GM12878 (cell line): ENCODE measurements around the gene FAM171A1. TPM values are rescaled to one million over a fixed set of nuclear protein-coding genes. Genes with fewer than 3 reads are reported as not detected.

Source experiments
- ATAC-seq: fragments of 200-7000 bp; cut with Tn5 transposase; 3 replicates; pipeline ENCODE4 v1.9.1; 2020; ENCODE audit warnings: mild to moderate bottlenecking, moderate library complexity
- Bru-seq: library from RNA; stranded (reverse); fragments of 400-500 nt; gene quantifications from one replicate; lab custom pipeline; 2021; lab: Mats Ljungman, UMichigan
- BruChase-seq, 2 experiments: library from RNA; stranded (reverse); fragments of 400-500 nt; gene quantifications; one replicate each; lab custom pipeline; 2021; lab: Mats Ljungman, UMichigan
- BruUV-seq: library from RNA; stranded (reverse); fragments of 400-500 nt; replicated peaks from 2 replicates; lab custom pipeline; 2021; lab: Mats Ljungman, UMichigan
- CTCF ChIA-PET: fragments of 300-600 bp; sonication (Branson Sonifier 250); formaldehyde crosslinking; extraction: SDS; loops from one replicate; lab custom pipeline; 2021; ENCODE audit warnings: inconsistent platforms; lab: Yijun Ruan, JAX
- POLR2A ChIA-PET: fragments of 350-600 bp; formaldehyde crosslinking; extraction: SDS; loops from one replicate; lab custom pipeline; 2021; ENCODE audit warnings: inconsistent platforms; lab: Charles Lee
- RAD21 ChIA-PET: fragments of 300-600 bp; sonication (Branson Sonifier 250); formaldehyde crosslinking; loops from one replicate; lab custom pipeline; 2023; ENCODE audit warnings: antibody characterized with exemption; ENCODE audit not compliant: unreplicated experiment; lab: Charles Lee
- SMC1A ChIA-PET: fragments of 300-600 bp; sonication (Branson Sonifier 250); formaldehyde crosslinking; loops from one replicate; lab custom pipeline; 2023; ENCODE audit not compliant: unreplicated experiment, uncharacterized antibody; lab: Charles Lee
- DNase-seq: peaks from one replicate; pipeline ENCODE4 v3.0.0-alpha.2; 2011; ENCODE audit warnings: low read depth, low spot score
- FAIRE-seq: peaks from 3 replicates; lab custom pipeline; 2011; peaks lifted over from hg19 to GRCh38; lab: Jason Lieb, UNC
- H2AFZ ChIP-seq: 2 replicates; pipeline ENCODE4 v1.6.0; 2011; ENCODE audit warnings: low read depth, low read length, control low read depth; ENCODE audit not compliant: control insufficient read depth
- H3K27ac ChIP-seq: 2 replicates; pipeline ENCODE4 v1.5.1; 2011; ENCODE audit warnings: control low read depth; ENCODE audit not compliant: control insufficient read depth, insufficient read depth
- H3K27me3 ChIP-seq, 2 experiments: replicated peaks in 1 of 2; 2 replicates each; pipeline versions ENCODE4 v1.6.0 to v1.6.1; 2011; ENCODE audit warnings: low read length in 1 of 2; ENCODE audit not compliant: control insufficient read depth in 2 of 2, insufficient read depth in 2 of 2
- H3K36me3 ChIP-seq, 2 experiments: 2 replicates each; pipeline ENCODE4 v1.5.1; 2011; ENCODE audit warnings: low read length in 1 of 2; ENCODE audit not compliant: control insufficient read depth in 2 of 2, insufficient read depth in 2 of 2
- H3K4me1 ChIP-seq: 2 replicates; pipeline ENCODE4 v1.6.1; 2011; ENCODE audit warnings: mild to moderate bottlenecking, low read length, moderate library complexity, mixed read lengths; ENCODE audit not compliant: control insufficient read depth, insufficient read depth
- H3K4me2 ChIP-seq: 2 replicates; pipeline ENCODE4 v1.6.0; 2011; ENCODE audit warnings: control low read depth; ENCODE audit not compliant: control insufficient read depth, insufficient read depth
- H3K4me3 ChIP-seq: fragments of 200-600 bp; sonication (generic); 2 replicates; pipeline ENCODE4 v1.5.1; 2016
- H3K79me2 ChIP-seq: 2 replicates; pipeline ENCODE4 v1.6.0; 2011; ENCODE audit warnings: low read length; ENCODE audit not compliant: control insufficient read depth, insufficient read depth
- H3K9ac ChIP-seq: 2 replicates; pipeline ENCODE4 v1.8.0; 2011; ENCODE audit warnings: low read length, control low read depth, mixed read lengths; ENCODE audit not compliant: control insufficient read depth, insufficient read depth
- H3K9me3 ChIP-seq: replicated peaks from 3 replicates; pipeline ENCODE4 v1.5.1; 2011; ENCODE audit warnings: mild to moderate bottlenecking, low read length; ENCODE audit not compliant: control insufficient read depth, insufficient read depth
- H4K20me1 ChIP-seq: 2 replicates; pipeline ENCODE4 v1.6.0; 2011; ENCODE audit not compliant: control insufficient read depth, insufficient read depth
- CTCF ChIP-seq, 3 experiments: IDR thresholded peaks in 2 of 3; conservative IDR thresholded peaks in 1 of 3; 2 replicates each; pipeline ENCODE4 v1.5.1; 2011; ENCODE audit warnings: low read depth in 3 of 3, low read length in 3 of 3, mild to moderate bottlenecking in 3 of 3, control low read depth in 2 of 3, moderate library complexity in 2 of 3, inconsistent platforms in 1 of 3, mixed read lengths in 1 of 3; ENCODE audit not compliant: control insufficient read depth in 2 of 3, insufficient read depth in 1 of 3; ENCODE audit errors: extremely low read depth in 1 of 3
- ZBTB4 ChIP-seq: fragments of 450-650 bp; formaldehyde crosslinking; IDR thresholded peaks from 2 replicates; pipeline ENCODE4 v1.4.0; 2022; ENCODE audit warnings: mild to moderate bottlenecking, moderate library complexity
- ZNF687 ChIP-seq: fragments of 450-650 bp; IDR thresholded peaks from 2 replicates; pipeline ENCODE4 v1.6.1; 2017; ENCODE audit warnings: mild to moderate bottlenecking, moderate library complexity
- WGBS: methylation state at CpG from one replicate; pipeline ENCODE4 v1.1.6; 2016; ENCODE audit warnings: low lambda C conversion rate; ENCODE audit not compliant: insufficient replicate concordance, insufficient coverage; ENCODE audit errors: missing lambda C conversion rate; 5-methylcytosine and 5-hydroxymethylcytosine counted together
- in situ Hi-C: fragments of 300-500 bp; cut with MboI; formaldehyde crosslinking; loops from 9 replicates; pipeline ENCODE4 v1.14.3; 2018; ENCODE audit warnings: mixed read lengths
- intact Hi-C: fragments of 100-400 bp; cut with micrococcal nuclease; formaldehyde crosslinking; loops from one replicate; pipeline ENCODE4 v1.14.2; 2022; ENCODE audit not compliant: unreplicated experiment
- long read RNA-seq, 2 experiments: library from polyadenylated mRNA; unstranded; transcript quantifications; one replicate each; pipeline ENCODE4 v2.0.0, GENCODE V29; 2019 to 2020
- polyA minus RNA-seq, 3 experiments: library from RNA; depleted of rRNA, polyadenylated mRNA; stranded (reverse); fragments of >200 nt; gene quantifications; 2 replicates each; pipeline ENCODE4 v1.2.3, GENCODE V29; 2011
- polyA plus RNA-seq, 11 experiments: library from polyadenylated mRNA; depleted of rRNA in 4 of 11; unstranded in 6 of 11; stranded (reverse) in 5 of 11; fragments of >200 nt; fragmentation: Nextera tagmentation in 4 of 11; fragmentation: Illumina TruSeq in 1 of 11; extraction: Ambion mirVana in 4 of 11; extraction: Trizol in 1 of 11; gene quantifications; 1 replicate in 1 of 11; 2 replicates in 10 of 11; pipeline versions ENCODE4 v1.2.1 to v1.2.3, GENCODE V29; 2011 to 2016; ENCODE audit warnings: inconsistent platforms in 2 of 11, missing spikeins in 2 of 11, low read depth in 1 of 11
- total RNA-seq, 4 experiments: library from RNA; depleted of rRNA in 3 of 4; stranded (reverse); fragments of >200 nt in 3 of 4; fragmentation: Illumina TruSeq in 1 of 4; extraction: Trizol in 1 of 4; gene quantifications; 2 replicates each; pipeline versions ENCODE4 v1.2.1 to v1.2.3, GENCODE V29; 2013 to 2021

FAM171A1 gene
- total RNA-seq (2013; cell fraction: nucleolus; rRNA removed): 2.2 and 2.9 TPM in 2 replicates
- total RNA-seq (2014; rRNA removed) (0.11 and 0.28 TPM in 2 replicates), total RNA-seq (2014; rRNA removed; fragmentation: Illumina TruSeq; extraction: Trizol) (0.09 and 0.18 TPM in 2 replicates), total RNA-seq (2021) (0.23 and 0.64 TPM in 2 replicates), polyA plus RNA-seq (2011; rRNA removed) (0.08 TPM in 1 of 2 replicates, not detected in the other), polyA plus RNA-seq (2014; fragmentation: Illumina TruSeq; extraction: Trizol) (0.10 and 0.11 TPM in 2 replicates), polyA plus RNA-seq (2014; fragmentation: Nextera tagmentation; extraction: Ambion mirVana) (under 1 TPM in 1 of 2 experiments, not detected in 1; 0.05 TPM), polyA plus RNA-seq (2014; rRNA removed) (0.12 and 0.23 TPM in 2 replicates), polyA plus RNA-seq (2016; fragmentation: Nextera tagmentation; extraction: Ambion mirVana) (under 1 TPM; 0.05 to 0.28 TPM), polyA minus RNA-seq (2011; rRNA and poly(A)+ RNA removed) (0.15 TPM in 1 of 2 replicates, not detected in the other), Bru-seq, nascent RNA (percentile 27 among the genes with signal in this experiment), BruChase-seq, experiment 1, labeled RNA remaining after a 6-hour chase (percentile 26 among the genes with signal in this experiment), BruChase-seq, experiment 2, labeled RNA remaining after a 2-hour chase (percentile 19 among the genes with signal in this experiment)
- 0.37 TPM for polyA plus RNA-seq (2011; ENCODE audit: low read depth)
- polyA plus RNA-seq (2011; cell fraction: cytosol; rRNA removed): 0.06 and 0.07 TPM in 2 replicates
- 0.04 TPM in 1 of 2 replicates, not detected in the other for polyA plus RNA-seq (2011; cell fraction: nucleus; rRNA removed)
- 0.49 and 0.59 TPM in 2 replicates for polyA plus RNA-seq (2012)
- polyA minus RNA-seq (2011; cell fraction: cytosol; rRNA and poly(A)+ RNA removed): not detected in 2 replicates
- polyA minus RNA-seq (2011; cell fraction: nucleus; rRNA and poly(A)+ RNA removed): not detected in 2 replicates
- long read RNA-seq, experiment 1: 0 reads
- long read RNA-seq, experiment 2, partial matches to known transcripts: 0 of 1 reads
- long read RNA-seq, experiment 2, other reads (novel, unspliced or antisense): 1 of 1 reads

- H2AFZ ChIP-seq: no peak within 1 kb of the TSS
- no peak within 1 kb of the TSS for H3K4me3 ChIP-seq
- no peak for FAIRE-seq
- no peaks in the 10 kb centered on the region for H3K79me2 ChIP-seq
- BruUV-seq: no TSS peak
- H3K9ac ChIP-seq: no peak within 1 kb of the TSS
- CTCF ChIA-PET: no interaction called here
- H3K27me3 ChIP-seq: peaks cover 5 to 11% of the 10 kb centered on the region in 2 experiments
- WGBS: 32% methylated on average over 10 of the region's 115 CpGs
- in situ Hi-C loops (no loop called here), intact Hi-C loops (no loop called here)
- H4K20me1 ChIP-seq: no peaks in the 10 kb centered on the region
- no peak for DNase-seq
- ATAC-seq: peak; percentile 62
- H3K4me2 ChIP-seq: no peak within 1 kb of the TSS; the same call in 1 of the 2 replicates
- H3K4me1 ChIP-seq: peaks cover 7% of the 10 kb centered on the region; the same call in 1 of the 2 replicates
- POLR2A ChIA-PET: no interaction called here
- SMC1A ChIA-PET: no interaction called here
- H3K36me3 ChIP-seq: no peaks in the 10 kb centered on the region
- RAD21 ChIA-PET: no interaction called here
- no peak within 1 kb of the TSS for H3K27ac ChIP-seq
- H3K9me3 ChIP-seq: no peaks in the 10 kb centered on the region
- TF ChIP-seq CTCF (IDR thresholded peaks at IDR 0.05 in 2 of 3, conservative IDR thresholded peaks at IDR 0.05 in 1 of 3; ENCODE audit: control insufficient read depth in 2 of 3, extremely low read depth in 1 of 3, insufficient read depth in 1 of 3, low read depth in 3 of 3, low read length in 3 of 3) (peak in 1 of 3 experiments; percentile 27; a peak in 1 of 6 replicates), ZBTB4 (CRISPR knock-in tag) (no peak), ZNF687 (no peak)
These were observed at the start of gene FAM171A1 for GRCh38 chr10:15370856-15371701. Gene FAM171A1 (minus strand): TSS chr10:15371289. CDS start chr10:15371052, 237 bp downstream.
